Subcutaneous abdominal adipose tissue (tissue), 5 donors: Measurements from ENCODE around the gene RBMS3.
"Not testable (repeated sequence)": the region's sequence is repeated elsewhere in the genome, so short reads cannot be mapped to it uniquely, and the experiment has no call there.

ENCODE experiments used
- H3K27ac ChIP-seq: one replicate; pipeline ENCODE4 v1.7.0; 2013; ENCODE audit warnings: low read depth, mild to moderate bottlenecking, inconsistent platforms, low read length, moderate library complexity
- H3K27me3 ChIP-seq, 5 donors: one replicate each; pipeline ENCODE4 v1.7.0; 2013; ENCODE audit warnings: low read length in 5 of 5, inconsistent platforms in 1 of 5; ENCODE audit not compliant: control insufficient read depth in 5 of 5, insufficient read depth in 4 of 5
- H3K36me3 ChIP-seq, 5 donors: one replicate each; pipeline ENCODE4 v1.7.0; 2013; ENCODE audit warnings: low read length in 5 of 5; ENCODE audit not compliant: control insufficient read depth in 5 of 5, insufficient read depth in 5 of 5
- H3K4me1 ChIP-seq, 5 donors: one replicate each; pipeline ENCODE4 v1.7.0; 2013; ENCODE audit warnings: low read length in 5 of 5, mild to moderate bottlenecking in 3 of 5, moderate library complexity in 1 of 5; ENCODE audit not compliant: control insufficient read depth in 5 of 5, insufficient read depth in 5 of 5
- H3K4me3 ChIP-seq, 5 donors: one replicate each; pipeline ENCODE4 v1.7.0; 2013; ENCODE audit warnings: low read length in 5 of 5, low read depth in 1 of 5
- H3K9ac ChIP-seq, 5 donors: one replicate each; pipeline ENCODE4 v1.7.0; 2013; ENCODE audit warnings: low read length in 5 of 5, mild to moderate bottlenecking in 4 of 5, moderate library complexity in 3 of 5
- H3K9me3 ChIP-seq, 5 donors: one replicate each; pipeline ENCODE4 v1.7.0; 2013; ENCODE audit warnings: low read length in 5 of 5; ENCODE audit not compliant: control insufficient read depth in 5 of 5
- donor health status: healthy.
- donor health status: healthy.
- donor health status: healthy.
- donor health status: healthy.
- donor health status: healthy.

The RBMS3 gene

GRCh38 chr3:29319262-29319661 lies 38.4 kb downstream of the RBMS3 start:
- Histone ChIP-seq H3K9me3 (no peaks in the 10 kb centered on the region), H3K36me3 (no peaks in the 10 kb centered on the region), H3K4me3 (no peak overlapping the region), H3K4me1 (peaks cover 4 to 39% (median 36%) of the 10 kb centered on the region in 5 donors), H3K9ac (no peak overlapping the region), H3K27me3 (no peaks in the 10 kb centered on the region), H3K27ac (peak overlapping the region; percentile 59)

- Histone ChIP-seq H3K9ac (peak overlapping the region in 2 of 5 donors; percentile 19 to 47), H3K27me3 (no peaks in the 10 kb centered on the region), H3K36me3 (no peaks in the 10 kb centered on the region), H3K4me1 (peaks cover 0 to 39% (median 37%) of the 10 kb centered on the region in 5 donors), H3K27ac (peak overlapping the region; percentile 59), H3K9me3 (no peaks in the 10 kb centered on the region), H3K4me3 (peak overlapping the region in 3 of 5 donors; percentile 15 to 35 (median 25))
These were observed 38.9 kb downstream of the RBMS3 start for GRCh38 chr3:29319798-29320197.

DNA sequence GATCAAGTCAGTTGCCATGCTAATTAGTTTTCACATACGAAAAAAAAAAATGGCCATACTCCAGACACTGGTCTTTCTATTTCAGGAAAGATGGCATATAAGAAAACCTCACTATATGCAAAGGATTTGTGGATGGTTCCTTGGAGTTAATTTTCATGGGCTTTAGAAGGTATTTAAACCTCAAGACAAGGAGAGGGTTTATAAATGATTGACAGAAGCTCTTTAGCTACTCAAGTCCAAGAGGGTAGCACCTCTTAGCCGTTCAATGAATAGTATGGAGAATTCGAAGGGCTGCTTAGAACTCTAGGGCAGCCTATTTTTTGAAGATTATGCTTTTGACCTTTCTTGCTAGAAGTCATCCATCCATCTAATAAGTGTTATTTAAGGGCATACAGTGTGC lies 41.7 kb downstream of the RBMS3 start:
- no peak overlapping the region for H3K27ac ChIP-seq
- H3K9me3 ChIP-seq, result no peaks in the 10 kb centered on the region
- no peak overlapping the region for H3K9ac ChIP-seq
- no peaks in the 10 kb centered on the region for H3K36me3 ChIP-seq
- H3K27me3 ChIP-seq, result no peaks in the 10 kb centered on the region
- no peak overlapping the region for H3K4me3 ChIP-seq
- H3K4me1 ChIP-seq, result peaks cover 0 to 38% (median 36%) of the 10 kb centered on the region in 5 donors

DNA sequence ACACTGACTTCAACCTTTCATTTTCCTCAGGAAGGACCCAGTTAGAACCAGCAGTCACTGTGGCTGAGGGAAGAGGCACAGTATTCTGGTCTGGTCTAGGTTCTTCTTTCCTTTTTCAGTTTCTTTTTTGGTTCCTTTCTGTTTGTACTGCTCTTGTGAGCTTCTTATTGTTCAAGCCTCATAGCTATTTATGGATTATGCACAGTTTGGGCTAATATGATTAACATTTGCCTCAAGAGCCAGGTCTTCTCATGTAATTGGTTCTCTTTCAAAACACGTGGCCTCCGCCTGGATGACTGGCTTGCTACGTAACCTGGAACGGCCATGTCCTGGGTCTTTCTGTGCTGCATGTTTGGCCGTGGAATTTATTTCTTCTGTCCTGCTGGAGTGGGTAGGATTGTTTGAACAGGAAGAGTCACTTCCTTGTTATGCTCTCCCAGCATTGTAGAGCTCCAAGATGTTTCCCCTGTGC lies 43.3 kb downstream of the RBMS3 start:
- Histone ChIP-seq H3K9me3 (no peaks in the 10 kb centered on the region), H3K27me3 (no peaks in the 10 kb centered on the region), H3K36me3 (no peaks in the 10 kb centered on the region), H3K4me3 (peak overlapping the region; percentile 48 to 60 (median 52)), H3K27ac (peak overlapping the region; percentile 37), H3K4me1 (peaks cover 0 to 34% (median 24%) of the 10 kb centered on the region in 5 donors), H3K9ac (peak overlapping the region in 2 of 5 donors; percentile 20 to 38)

GRCh38 chr3:29326540-29326939 lies 45.7 kb downstream of the RBMS3 start:
- peaks cover 0 to 29% (median 24%) of the 10 kb centered on the region in 5 donors for H3K4me1 ChIP-seq
- H3K9ac ChIP-seq, H3K36me3 ChIP-seq, H3K27ac ChIP-seq, H3K4me3 ChIP-seq, H3K9me3 ChIP-seq, H3K27me3 ChIP-seq: not testable (repeated sequence)

GRCh38 chr3:29329986-29330890 lies 49.4 kb downstream of the RBMS3 start:
- H3K27ac ChIP-seq, result no peak overlapping the region

GRCh38 chr3:29331035-29331434 lies 50.2 kb downstream of the RBMS3 start:
- Histone ChIP-seq H3K9ac (peak overlapping the region in 1 of 5 donors; percentile 47), H3K4me1 (peaks cover 0 to 53% (median 36%) of the 10 kb centered on the region in 5 donors), H3K36me3 (no peaks in the 10 kb centered on the region), H3K9me3 (no peaks in the 10 kb centered on the region), H3K27me3 (no peaks in the 10 kb centered on the region), H3K27ac (peak overlapping the region; percentile 48), H3K4me3 (no peak overlapping the region)

More at GRCh38 chr3:29329986-29330890, 49.4 kb downstream of the RBMS3 start:
- no peak overlapping the region for H3K9ac ChIP-seq
- no peaks in the 10 kb centered on the region for H3K36me3 ChIP-seq
- no peaks in the 10 kb centered on the region for H3K27me3 ChIP-seq
- H3K4me1 ChIP-seq, result peaks cover 0 to 46% (median 28%) of the 10 kb centered on the region in 5 donors
- H3K9me3 ChIP-seq, result no peaks in the 10 kb centered on the region
- no peak overlapping the region for H3K4me3 ChIP-seq

DNA sequence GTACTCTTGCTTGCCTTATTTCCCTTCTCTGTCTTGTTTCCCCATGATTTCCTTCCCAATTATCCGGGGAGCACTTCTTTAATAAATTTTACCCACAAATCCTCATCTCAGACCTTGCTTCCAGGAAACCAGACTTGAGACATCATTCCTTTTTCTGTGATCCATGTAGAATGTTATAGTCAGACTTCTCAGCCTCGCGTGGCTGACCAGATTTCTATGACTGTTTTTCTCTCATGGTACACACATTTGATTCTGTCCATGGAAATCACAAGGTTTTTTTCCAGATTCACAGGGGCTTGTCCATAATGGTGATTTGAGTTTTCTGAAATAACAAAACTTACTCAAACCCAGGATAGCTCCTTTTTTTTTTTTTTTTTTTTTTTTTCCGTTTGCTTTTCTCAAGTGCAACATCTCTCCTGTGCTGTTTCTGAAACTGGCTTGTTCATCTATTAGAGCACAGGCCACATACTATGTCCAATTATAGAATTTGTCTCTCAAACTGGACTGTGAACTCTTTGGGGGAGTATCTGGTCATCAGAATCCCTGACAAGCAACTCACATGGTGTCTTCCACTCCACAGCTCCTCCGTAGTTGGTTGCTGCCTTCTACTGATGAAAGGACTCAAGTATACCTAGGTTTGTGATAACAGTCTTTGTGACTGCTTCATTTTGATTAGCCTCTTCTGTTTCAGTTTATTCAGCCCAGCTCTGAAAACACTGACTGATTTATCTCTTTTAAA lies 50.8 kb downstream of the RBMS3 start:
- Histone ChIP-seq H3K4me1 (peaks cover 0 to 56% (median 39%) of the 10 kb centered on the region in 5 donors), H3K27ac (peak overlapping the region; percentile 48), H3K36me3 (no peaks in the 10 kb centered on the region), H3K27me3 (no peaks in the 10 kb centered on the region), H3K4me3 (no peak overlapping the region), H3K9me3 (no peaks in the 10 kb centered on the region), H3K9ac (peak overlapping the region in 1 of 5 donors; percentile 47)

GRCh38 chr3:29332195-29332637 lies 51.3 kb downstream of the RBMS3 start:
- no peak overlapping the region for H3K9ac ChIP-seq
- no peak overlapping the region for H3K4me3 ChIP-seq
- H3K27ac ChIP-seq, result peak overlapping the region; percentile 48
- no peaks in the 10 kb centered on the region for H3K36me3 ChIP-seq
- no peaks in the 10 kb centered on the region for H3K27me3 ChIP-seq
- H3K9me3 ChIP-seq, result no peaks in the 10 kb centered on the region
- H3K4me1 ChIP-seq, result peaks cover 0 to 56% (median 39%) of the 10 kb centered on the region in 5 donors
